HepG2 (cell line): Measurements from ENCODE around the gene PCDHB15.

Experiments
- AHDC1 ChIP-seq: sonication (generic); formaldehyde crosslinking; IDR thresholded peaks from 2 replicates; pipeline ENCODE4 v1.5.1; 2020; ENCODE audit warnings: mild to moderate bottlenecking, missing genetic modification reagents, borderline replicate concordance
- BRCA1 ChIP-seq: sonication (generic); formaldehyde crosslinking; IDR thresholded peaks from 2 replicates; pipeline ENCODE4 v1.4.0; 2020; ENCODE audit warnings: missing genetic modification reagents
- BRD4 ChIP-seq: sonication (generic); formaldehyde crosslinking; IDR thresholded peaks from 2 replicates; pipeline ENCODE4 v1.4.0; 2020; ENCODE audit warnings: missing genetic modification reagents
- CREB1 ChIP-seq, 2 experiments: fragments of 450-650 bp in 1 of 2; IDR thresholded peaks; 2 replicates each; pipeline ENCODE4 v1.6.1; 2016 to 2017; ENCODE audit warnings: control low read depth in 1 of 2, mild to moderate bottlenecking in 1 of 2, missing compliant biosample characterization in 1 of 2, missing genetic modification characterization in 1 of 2
- EHMT2 ChIP-seq: fragments of 200-600 bp; sonication (generic); IDR thresholded peaks from 2 replicates; pipeline ENCODE4 v1.7.0; 2017; ENCODE audit warnings: antibody characterized with exemption, low read depth, low read length, borderline replicate concordance
- HCFC1 ChIP-seq: fragments of 150-350 bp; IDR thresholded peaks from 2 replicates; pipeline ENCODE4 v1.6.1; 2014; ENCODE audit warnings: low read depth, low read length
- HNF4A ChIP-seq: sonication (generic); formaldehyde crosslinking; IDR thresholded peaks from 2 replicates; pipeline ENCODE4 v1.4.0; 2020; ENCODE audit warnings: missing genetic modification reagents
- MED8 ChIP-seq: sonication (generic); formaldehyde crosslinking; IDR thresholded peaks from 2 replicates; pipeline ENCODE4 v1.8.1; 2023; ENCODE audit warnings: mild to moderate bottlenecking, missing genetic modification reagents; ENCODE audit not compliant: insufficient replicate concordance
- MXD3 ChIP-seq: IDR thresholded peaks from 2 replicates; pipeline ENCODE4 v1.6.1; 2016; ENCODE audit warnings: mild to moderate bottlenecking, missing biosample characterization, missing genetic modification reagents
- MYPOP ChIP-seq: sonication (generic); formaldehyde crosslinking; IDR thresholded peaks from 2 replicates; pipeline ENCODE4 v1.8.1; 2023; ENCODE audit warnings: mild to moderate bottlenecking, moderate library complexity, missing genetic modification reagents
- SMAD1 ChIP-seq: sonication (generic); formaldehyde crosslinking; IDR thresholded peaks from 2 replicates; pipeline ENCODE4 v1.4.0; 2020; ENCODE audit warnings: missing genetic modification reagents, low read depth, mild to moderate bottlenecking, borderline replicate concordance
- ZFX ChIP-seq: sonication (generic); formaldehyde crosslinking; IDR thresholded peaks from 2 replicates; pipeline ENCODE4 v1.4.0; 2020; ENCODE audit warnings: mild to moderate bottlenecking, low read depth, missing genetic modification reagents, moderate library complexity
- ZNF430 ChIP-seq: sonication (generic); formaldehyde crosslinking; IDR thresholded peaks from 2 replicates; pipeline ENCODE4 v1.9.0; 2021; ENCODE audit warnings: mild to moderate bottlenecking, missing genetic modification reagents

- TF ChIP-seq MED8 (no peak), MYPOP (CRISPR knock-in tag) (no peak), MXD3 (CRISPR knock-in tag) (no peak), CREB1 (IDR thresholded peaks at IDR 0.05) (no peak), CREB1 (CRISPR knock-in tag; IDR thresholded peaks at IDR 0.05) (no peak), ZNF430 (CRISPR knock-in tag) (no peak), BRD4 (no peak), HCFC1 (no peak), HNF4A (CRISPR knock-in tag) (no peak), EHMT2 (no peak), ZFX (CRISPR knock-in tag) (no peak), AHDC1 (CRISPR knock-in tag) (no peak), BRCA1 (no peak), SMAD1 (CRISPR knock-in tag) (no peak)
Observed at GRCh38 chr5:141250576-141250975, 5.4 kb downstream of the PCDHB15 start.
